ENCODE data around the gene RUFY4.

DNA sequence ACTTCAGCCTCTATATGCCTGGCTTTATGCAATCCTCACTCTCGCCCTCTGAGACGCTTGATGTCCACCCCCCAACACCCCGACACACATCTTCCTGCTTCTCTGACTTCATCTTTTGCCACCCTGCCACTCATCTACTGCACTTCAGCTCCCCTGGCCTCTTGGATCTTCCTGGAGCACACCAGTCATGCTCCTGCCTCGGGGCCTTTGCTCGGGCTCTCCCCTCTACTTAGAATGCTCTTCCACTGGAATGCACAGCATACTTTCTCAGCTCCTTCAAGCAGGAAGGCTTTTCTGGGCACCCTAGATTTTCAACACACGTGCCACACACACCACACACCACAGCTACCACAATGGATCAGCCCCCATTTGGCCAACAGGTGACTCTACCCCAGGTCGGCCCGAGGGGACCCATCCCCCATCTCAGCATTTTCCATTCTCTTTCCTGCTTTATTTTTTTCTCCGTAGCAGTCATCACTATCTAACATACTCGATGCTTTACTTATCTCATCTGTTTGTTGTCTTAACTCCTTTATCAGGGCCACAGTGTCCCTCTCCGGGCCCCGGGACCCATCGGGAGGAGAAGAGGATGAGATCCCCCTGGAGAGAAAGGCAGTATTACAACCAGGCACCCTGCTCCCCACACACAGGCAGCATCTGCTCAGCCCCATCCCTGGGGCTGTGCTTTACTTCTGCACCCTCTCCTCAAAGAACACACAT lies 2.3 kb downstream of the RUFY4 start:
- TF ChIP-seq EZH2 (IDR thresholded peaks at IDR 0.05; ENCODE audit: low read length, missing control alignments) = no peak
- TF ChIP-seq, protein P1, sequence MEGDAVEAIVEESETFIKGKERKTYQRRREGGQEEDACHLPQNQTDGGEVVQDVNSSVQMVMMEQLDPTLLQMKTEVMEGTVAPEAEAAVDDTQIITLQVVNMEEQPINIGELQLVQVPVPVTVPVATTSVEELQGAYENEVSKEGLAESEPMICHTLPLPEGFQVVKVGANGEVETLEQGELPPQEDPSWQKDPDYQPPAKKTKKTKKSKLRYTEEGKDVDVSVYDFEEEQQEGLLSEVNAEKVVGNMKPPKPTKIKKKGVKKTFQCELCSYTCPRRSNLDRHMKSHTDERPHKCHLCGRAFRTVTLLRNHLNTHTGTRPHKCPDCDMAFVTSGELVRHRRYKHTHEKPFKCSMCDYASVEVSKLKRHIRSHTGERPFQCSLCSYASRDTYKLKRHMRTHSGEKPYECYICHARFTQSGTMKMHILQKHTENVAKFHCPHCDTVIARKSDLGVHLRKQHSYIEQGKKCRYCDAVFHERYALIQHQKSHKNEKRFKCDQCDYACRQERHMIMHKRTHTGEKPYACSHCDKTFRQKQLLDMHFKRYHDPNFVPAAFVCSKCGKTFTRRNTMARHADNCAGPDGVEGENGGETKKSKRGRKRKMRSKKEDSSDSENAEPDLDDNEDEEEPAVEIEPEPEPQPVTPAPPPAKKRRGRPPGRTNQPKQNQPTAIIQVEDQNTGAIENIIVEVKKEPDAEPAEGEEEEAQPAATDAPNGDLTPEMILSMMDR (conservative IDR thresholded peaks at IDR 0.05 in 1 of 2, IDR thresholded peaks at IDR 0.05 in 1 of 2; ENCODE audit: low read depth in 1 of 2, low read length in 2 of 2) = no peak
